KMS-11 (cell line): ENCODE results near the gene NT5DC2.

Experiments
- H2AFZ ChIP-seq: fragments of 200-600 bp; sonication (generic); 2 replicates; pipeline ENCODE4 v1.6.1; 2016; ENCODE audit warnings: antibody characterized with exemption, mixed run types, low read depth
- H3K27ac ChIP-seq: fragments of 200-600 bp; sonication (generic); 2 replicates; pipeline ENCODE4 v1.6.1; 2016; ENCODE audit warnings: mild to moderate bottlenecking, mixed run types
- H3K27me3 ChIP-seq: fragments of 200-600 bp; sonication (generic); 2 replicates; pipeline ENCODE4 v1.6.1; 2017; ENCODE audit warnings: mild to moderate bottlenecking, low read depth, mixed run types, moderate library complexity; ENCODE audit not compliant: insufficient read depth
- H3K36me3 ChIP-seq: fragments of 200-600 bp; sonication (generic); 2 replicates; pipeline ENCODE4 v1.6.1; 2017; ENCODE audit warnings: mild to moderate bottlenecking, mixed run types; ENCODE audit not compliant: insufficient read depth
- H3K4me1 ChIP-seq: fragments of 200-600 bp; sonication (generic); 2 replicates; pipeline ENCODE4 v1.6.1; 2016; ENCODE audit warnings: mild to moderate bottlenecking, low read depth, mixed run types; ENCODE audit not compliant: poor library complexity, severe bottlenecking
- H3K4me2 ChIP-seq: fragments of 200-600 bp; sonication (generic); 2 replicates; pipeline ENCODE4 v1.7.0; 2016; ENCODE audit warnings: mild to moderate bottlenecking, mixed run types
- H3K4me3 ChIP-seq: fragments of 200-600 bp; sonication (generic); IDR thresholded peaks from 2 replicates; pipeline ENCODE4 v1.6.1; 2017; ENCODE audit warnings: low read depth, low read length, mixed read lengths; ENCODE audit not compliant: insufficient read depth
- H3K79me2 ChIP-seq: fragments of 200-600 bp; sonication (generic); 2 replicates; pipeline ENCODE4 v1.6.1; 2016; ENCODE audit warnings: low read depth, mixed run types; ENCODE audit not compliant: insufficient read depth
- H3K9ac ChIP-seq: fragments of 200-600 bp; sonication (generic); 2 replicates; pipeline ENCODE4 v1.6.1; 2016; ENCODE audit warnings: mild to moderate bottlenecking, mixed run types
- H4K20me1 ChIP-seq: fragments of 200-600 bp; sonication (generic); 2 replicates; pipeline ENCODE4 v1.6.1; 2016; ENCODE audit warnings: mild to moderate bottlenecking, mixed run types; ENCODE audit not compliant: insufficient read depth
- CTCF ChIP-seq: fragments of 200-600 bp; sonication (generic); conservative IDR thresholded peaks from 2 replicates; pipeline ENCODE4 v1.6.1; 2017; ENCODE audit warnings: low read depth, mild to moderate bottlenecking, antibody characterized with exemption, low read length, moderate library complexity, mixed read lengths

NT5DC2 gene

GRCh38 chr3:52536369-52537164 is 2.9 kb upstream of the NT5DC2 start, which contains the start of gene UQCC5:
Gene UQCC5, plus strand, starts transcription at chr3:52536605. Its CDS starts 151 bp downstream, at chr3:52536756.
- no peaks in the 10 kb centered on the region for H4K20me1 ChIP-seq
- peak within 1 kb of the TSS; percentile 50 for H3K4me3 ChIP-seq
- H3K4me1 ChIP-seq = peaks cover 18% of the 10 kb centered on the region
- peak within 1 kb of the TSS; percentile 77 for H3K9ac ChIP-seq
- peak within 1 kb of the TSS; percentile 57 for H3K27ac ChIP-seq
- H3K79me2 ChIP-seq = peaks cover 44% of the 10 kb centered on the region; the same call in 1 of the 2 replicates
- no peaks in the 10 kb centered on the region; the same call in 1 of the 2 replicates for H3K36me3 ChIP-seq
- peak within 1 kb of the TSS; percentile 95 for H3K4me2 ChIP-seq
- no peak for TF ChIP-seq CTCF
- no peaks in the 10 kb centered on the region for H3K27me3 ChIP-seq
- peak within 1 kb of the TSS; percentile 47 for H2AFZ ChIP-seq

GRCh38 chr3:52536112-52536368 is 2.4 kb upstream of the NT5DC2 start:
- Histone ChIP-seq H3K79me2 (peaks cover 43% of the 10 kb centered on the region; the same call in 1 of the 2 replicates), H3K27ac (no peak overlapping the region), H3K36me3 (no peaks in the 10 kb centered on the region; the same call in 1 of the 2 replicates), H2AFZ (peak overlapping the region; percentile 19; the same call in 1 of the 2 replicates), H3K4me1 (peaks cover 18% of the 10 kb centered on the region), H3K4me2 (peak overlapping the region; percentile 1; the same call in 1 of the 2 replicates), H3K27me3 (no peaks in the 10 kb centered on the region), H3K9ac (no peak overlapping the region), H3K4me3 (no peak overlapping the region), H4K20me1 (no peaks in the 10 kb centered on the region)
- TF ChIP-seq CTCF = no peak

GRCh38 chr3:52535411-52536111 is 1.9 kb upstream of the NT5DC2 start:
- H3K4me2 ChIP-seq = peak overlapping the region; percentile 1; the same call in 1 of the 2 replicates
- no peaks in the 10 kb centered on the region for H3K27me3 ChIP-seq
- no peaks in the 10 kb centered on the region for H4K20me1 ChIP-seq
- no peak for TF ChIP-seq CTCF
- H2AFZ ChIP-seq = peak overlapping the region; percentile 19; the same call in 1 of the 2 replicates
- H3K4me3 ChIP-seq = no peak overlapping the region
- no peaks in the 10 kb centered on the region; the same call in 1 of the 2 replicates for H3K36me3 ChIP-seq
- peaks cover 18% of the 10 kb centered on the region for H3K4me1 ChIP-seq
- H3K9ac ChIP-seq = no peak overlapping the region
- H3K27ac ChIP-seq = no peak overlapping the region
- H3K79me2 ChIP-seq = peaks cover 38% of the 10 kb centered on the region; the same call in 1 of the 2 replicates

GRCh38 chr3:52534281-52535183 is 875 bp upstream of the NT5DC2 start:
- Histone ChIP-seq H3K27me3 (no peaks in the 10 kb centered on the region), H3K4me1 (peaks cover 18% of the 10 kb centered on the region), H3K79me2 (peaks cover 34% of the 10 kb centered on the region; the same call in 1 of the 2 replicates), H3K27ac (no peak overlapping the region), H2AFZ (no peak overlapping the region), H4K20me1 (no peaks in the 10 kb centered on the region), H3K9ac (no peak overlapping the region), H3K4me3 (no peak overlapping the region), H3K4me2 (no peak overlapping the region), H3K36me3 (no peaks in the 10 kb centered on the region)
- TF ChIP-seq CTCF = no peak
